HG03039 (cell line): Measurements from ENCODE around the gene SAMD9L.

ENCODE experiments used
- ATAC-seq: cut with Tn5 transposase; IDR thresholded peaks from one replicate; pipeline ENCODE4 v1.9.1; 2021; ENCODE audit warnings: mild to moderate bottlenecking, moderate library complexity; ENCODE audit not compliant: unreplicated experiment

SAMD9L gene

DNA sequence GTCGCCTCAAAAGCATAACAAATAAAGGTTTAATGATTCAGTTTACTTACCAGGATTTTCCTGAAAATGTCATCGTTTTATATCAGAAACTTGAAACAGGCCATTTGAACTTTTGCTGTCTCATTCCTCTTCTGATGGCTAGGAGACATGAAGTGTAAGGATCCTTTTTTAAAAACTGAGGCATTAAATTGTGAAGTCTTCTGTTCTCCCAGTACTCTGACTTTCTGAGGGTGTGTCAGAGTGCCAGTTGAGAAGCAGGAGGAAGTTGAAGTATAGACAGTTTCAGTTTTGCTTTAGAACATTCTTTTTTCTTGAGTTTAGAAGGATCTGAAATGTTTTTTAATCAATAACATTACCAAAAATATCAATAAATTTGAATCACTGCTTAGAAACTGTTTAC lies at the start of gene SAMD9L:
SAMD9L (minus strand) TSS at position 242 of the 400 bp plus-strand sequence. CDS start 12,414 bp downstream, outside the sequence.
- peak; percentile 52 for ATAC-seq

DNA sequence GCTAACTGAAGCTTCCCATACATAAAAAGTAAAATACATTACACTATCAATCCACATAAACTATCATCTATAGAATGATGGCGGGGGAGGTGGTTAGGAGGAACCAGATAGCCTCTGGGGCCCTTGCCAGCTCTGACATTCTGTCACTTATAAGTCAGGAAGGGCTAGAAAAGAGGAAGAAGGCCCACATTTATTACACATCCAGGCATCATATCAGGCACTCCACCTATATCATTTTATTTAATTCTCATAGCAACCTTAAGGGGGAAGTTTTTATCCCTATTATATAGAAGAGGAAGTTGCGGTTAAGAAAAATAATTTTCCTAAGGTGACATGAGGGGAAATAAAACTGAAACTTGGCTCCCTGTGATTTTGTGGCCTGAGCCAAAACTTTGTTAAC lies 48.2 kb upstream of the SAMD9L start:
- no peak for ATAC-seq

DNA sequence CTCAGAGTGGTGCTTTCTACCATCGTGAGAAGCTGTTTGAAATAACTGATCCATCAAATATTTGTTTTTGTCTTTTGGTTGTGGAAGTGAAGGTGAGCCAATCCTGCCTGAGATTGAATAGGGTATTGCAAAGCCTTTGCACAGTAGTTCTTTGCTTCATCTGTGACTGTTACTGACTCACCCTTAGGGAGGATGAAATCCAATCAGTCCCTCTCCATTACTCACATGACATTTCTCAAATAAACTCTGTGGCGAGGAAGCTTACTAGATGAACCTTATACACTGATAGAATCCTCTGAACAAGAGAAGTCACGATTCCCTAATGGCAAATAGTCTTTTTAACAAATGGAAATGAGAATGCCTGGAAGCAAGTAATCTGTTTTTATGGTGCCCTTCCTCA lies 46.2 kb upstream of the SAMD9L start:
- ATAC-seq: no peak

DNA sequence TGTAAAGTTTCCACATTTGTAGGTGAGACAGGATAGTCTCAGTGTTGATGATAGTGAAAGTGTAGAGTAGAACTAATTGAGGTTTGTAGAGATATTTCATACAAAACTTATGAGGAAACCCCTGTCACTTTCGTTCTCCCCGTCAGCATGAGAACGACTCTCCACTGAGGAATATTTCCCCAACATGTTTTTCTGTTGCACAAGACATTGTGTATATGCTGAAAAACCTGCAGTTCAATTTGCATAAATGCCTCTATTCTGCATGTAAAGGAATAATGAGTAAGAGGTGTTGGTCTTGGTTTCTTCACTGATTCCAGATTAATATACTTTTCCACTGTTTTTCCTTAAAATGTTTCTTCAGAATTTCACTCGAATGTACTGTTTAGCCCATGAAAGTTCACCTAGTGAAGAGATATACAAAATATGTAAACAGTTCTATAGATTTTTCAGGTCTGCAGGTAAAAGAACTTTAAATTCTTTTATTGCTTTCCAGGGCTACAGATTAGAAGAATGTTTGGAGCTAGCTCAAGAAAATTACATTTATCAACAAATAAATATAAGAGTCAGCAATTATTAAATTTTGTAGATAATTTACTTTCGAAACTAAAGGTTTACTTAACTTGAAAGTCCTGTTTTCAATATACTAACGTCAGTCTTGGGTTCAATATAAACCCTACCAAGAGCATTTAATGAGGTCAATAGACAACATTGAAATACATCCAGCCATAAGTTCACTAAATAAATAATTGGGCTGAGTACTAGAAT lies 40.9 kb upstream of the SAMD9L start:
- no peak for ATAC-seq

DNA sequence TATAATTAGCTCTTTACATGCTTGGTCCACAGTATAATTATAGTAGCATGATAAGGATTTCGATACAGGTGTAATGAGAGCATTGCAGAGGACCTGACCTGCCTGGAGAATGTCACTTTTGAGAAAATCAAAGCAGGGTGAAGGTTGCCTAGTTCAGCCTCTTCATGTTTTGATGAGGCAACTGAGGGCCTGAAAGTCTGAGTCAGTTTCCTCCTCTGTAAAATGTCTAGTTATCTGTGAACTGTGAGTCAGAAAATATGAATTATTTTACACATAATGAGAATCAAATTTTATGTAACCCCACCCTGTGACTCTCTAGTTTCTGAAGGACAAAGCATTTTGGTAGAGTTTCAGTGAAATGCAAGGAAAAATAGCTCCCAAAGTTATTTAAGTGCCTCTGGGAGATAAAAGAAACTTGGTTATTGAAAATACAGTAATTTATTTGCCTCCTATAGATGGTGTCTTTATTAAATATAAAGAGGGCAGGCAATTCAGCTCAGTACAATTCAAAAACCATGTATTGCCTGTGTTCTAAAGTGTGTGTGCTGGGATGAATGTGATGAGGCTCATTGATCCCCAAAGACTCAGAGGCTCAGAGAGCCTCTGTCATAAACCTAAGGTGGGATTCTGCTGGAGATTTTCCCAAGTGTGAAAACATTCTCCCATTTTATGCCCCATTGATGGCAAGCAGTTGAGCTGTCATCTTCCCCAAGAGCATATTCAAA lies 37.3 kb upstream of the SAMD9L start:
- ATAC-seq: no peak

DNA sequence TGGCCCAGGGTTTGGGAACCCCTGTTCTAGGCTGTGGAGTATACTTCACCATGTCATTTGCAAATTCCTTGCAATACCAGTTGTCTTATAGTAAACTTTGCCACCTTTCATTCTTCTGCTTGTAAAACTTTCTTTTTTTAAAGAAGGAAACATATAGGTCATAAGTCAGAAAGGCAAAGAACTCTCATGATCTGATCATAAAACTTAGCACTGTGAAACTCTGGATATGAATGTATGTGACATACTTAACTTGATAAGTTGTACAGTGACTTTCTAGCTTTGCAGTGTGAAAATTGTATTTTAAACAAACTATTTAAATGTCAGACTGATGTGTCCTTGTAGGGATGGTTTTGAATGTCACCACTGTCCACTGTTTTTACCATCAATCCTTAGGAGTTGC lies 31.0 kb upstream of the SAMD9L start:
- ATAC-seq: no peak

DNA sequence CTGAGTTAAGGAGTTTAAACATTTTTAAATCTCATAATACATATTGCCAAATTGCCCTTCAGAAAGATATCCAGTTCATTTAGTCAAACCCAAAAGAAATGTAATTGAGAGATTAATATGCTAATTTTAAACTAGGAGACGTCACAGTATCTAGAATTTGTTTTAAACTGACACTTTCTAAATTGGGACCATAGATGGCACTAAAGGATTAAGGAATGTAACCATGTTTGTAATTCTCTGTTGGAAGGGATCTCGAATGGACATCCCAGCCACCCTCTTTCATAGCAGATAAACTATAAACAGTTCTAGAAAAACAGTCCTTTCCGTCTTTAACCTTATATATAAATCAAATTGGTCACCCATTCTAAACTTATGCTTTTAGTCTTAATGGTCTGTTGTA lies 30.0 kb upstream of the SAMD9L start:
- ATAC-seq: no peak

DNA sequence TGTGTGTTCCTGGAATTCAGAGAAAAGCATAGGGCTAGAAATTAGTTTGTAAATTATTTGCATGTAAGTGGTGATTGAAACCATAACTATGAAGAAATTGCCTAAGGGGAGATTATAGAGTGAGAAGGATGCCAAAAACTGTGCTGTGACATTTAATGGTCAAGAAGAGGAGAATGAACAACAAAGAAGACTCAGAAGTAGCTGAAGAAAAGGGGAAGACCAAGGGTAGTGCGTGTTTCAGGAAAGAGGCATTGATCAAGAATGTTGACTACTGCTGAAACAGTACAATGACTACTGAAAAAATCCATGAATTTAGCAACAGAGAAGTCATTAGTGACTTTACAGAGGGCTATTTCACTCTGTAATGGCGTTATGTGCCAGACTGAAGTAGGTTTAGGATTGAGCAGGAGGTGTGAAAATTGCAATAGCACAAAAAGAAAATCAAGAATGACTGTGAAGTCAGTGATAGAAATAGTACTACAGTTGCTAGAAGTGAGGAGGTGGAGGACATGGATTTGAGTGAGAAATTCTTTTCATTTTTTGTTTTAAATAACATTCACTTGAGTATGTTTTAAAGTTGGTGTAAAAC lies 28.9 kb upstream of the SAMD9L start:
- ATAC-seq: no peak

DNA sequence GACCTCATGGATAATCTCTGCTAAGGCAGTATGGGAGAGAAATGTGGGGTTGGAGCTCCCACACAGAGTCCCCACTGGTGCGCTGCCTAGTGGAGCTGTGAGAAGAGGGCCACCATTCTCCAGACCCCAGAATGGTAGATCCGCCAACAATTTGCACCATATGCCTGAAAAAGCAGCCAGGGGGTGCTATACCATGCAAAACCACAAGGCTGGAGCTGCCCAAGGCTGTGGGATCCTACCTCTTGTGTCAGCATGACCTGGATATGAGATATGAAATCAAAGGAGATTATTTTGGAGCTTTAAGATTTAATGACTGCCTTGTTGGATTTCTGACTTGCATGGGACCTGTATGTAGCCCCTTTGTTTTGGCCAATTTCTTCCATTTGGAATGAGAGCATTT lies 27.0 kb upstream of the SAMD9L start:
- no peak for ATAC-seq

DNA sequence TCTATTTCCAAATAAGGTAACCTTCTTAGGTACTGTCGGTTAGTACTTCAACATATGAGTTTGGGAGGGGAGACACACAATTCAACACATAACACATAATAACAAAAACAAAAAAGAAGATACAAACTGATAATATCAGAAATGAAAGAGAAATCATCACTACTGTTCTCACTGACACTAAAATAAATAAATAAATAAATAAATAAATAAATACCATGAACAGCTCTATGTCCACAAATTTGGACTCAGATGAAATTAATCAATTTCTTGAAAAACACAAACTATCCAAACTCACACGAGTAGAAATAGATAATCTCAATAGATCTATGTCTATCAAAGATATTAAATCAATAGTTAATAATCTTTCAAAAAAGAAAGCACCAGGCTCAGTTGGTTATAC lies 24.5 kb upstream of the SAMD9L start:
- no peak for ATAC-seq

DNA sequence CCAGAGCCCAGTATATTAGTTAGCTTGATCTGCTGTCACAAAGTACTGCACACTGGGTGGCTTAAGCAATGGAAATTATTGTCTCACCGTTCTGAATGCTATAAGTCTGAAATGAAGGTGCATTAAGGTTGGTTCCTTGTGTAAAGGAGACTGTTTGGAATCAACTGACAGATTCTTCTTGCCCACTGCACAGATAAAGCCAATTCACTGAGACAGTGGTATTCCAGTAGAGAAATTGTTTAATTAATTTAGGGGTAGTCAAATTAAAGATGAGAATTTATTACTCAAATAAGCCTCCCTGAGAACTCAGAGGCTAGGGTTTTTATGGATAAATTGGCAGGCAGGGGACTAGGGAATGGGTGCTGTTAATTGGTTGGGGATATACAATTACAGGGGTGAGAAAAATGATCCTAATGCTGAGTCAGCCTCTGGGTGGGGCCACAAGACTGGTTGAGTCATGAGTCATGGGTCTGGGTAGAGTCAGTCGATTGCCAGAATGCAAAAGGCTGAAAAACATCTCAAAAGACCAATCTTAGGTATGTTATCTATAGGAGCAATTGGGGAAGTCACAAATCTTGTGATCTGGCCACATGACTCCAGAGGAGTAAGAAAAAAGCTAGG lies 23.5 kb upstream of the SAMD9L start:
- ATAC-seq: no peak

DNA sequence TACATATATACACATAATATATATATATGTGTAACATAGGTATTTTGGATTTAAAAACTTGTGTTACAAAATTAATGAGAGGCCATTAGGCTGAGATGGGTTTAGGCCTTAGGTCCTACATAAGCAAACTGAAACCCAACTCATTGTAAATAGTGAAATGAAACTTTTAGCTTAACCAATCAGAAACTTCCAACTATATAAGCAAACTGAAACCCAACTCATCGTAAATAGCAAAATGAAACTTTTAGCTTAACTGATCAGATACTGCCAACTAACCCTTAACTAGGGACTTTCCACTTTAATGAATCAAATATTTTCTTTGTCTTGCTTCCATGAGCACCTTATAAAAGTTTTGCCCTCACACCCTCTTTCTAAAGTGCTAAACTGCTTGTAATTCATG lies 17.3 kb upstream of the SAMD9L start:
- peak; percentile 95 for ATAC-seq

DNA sequence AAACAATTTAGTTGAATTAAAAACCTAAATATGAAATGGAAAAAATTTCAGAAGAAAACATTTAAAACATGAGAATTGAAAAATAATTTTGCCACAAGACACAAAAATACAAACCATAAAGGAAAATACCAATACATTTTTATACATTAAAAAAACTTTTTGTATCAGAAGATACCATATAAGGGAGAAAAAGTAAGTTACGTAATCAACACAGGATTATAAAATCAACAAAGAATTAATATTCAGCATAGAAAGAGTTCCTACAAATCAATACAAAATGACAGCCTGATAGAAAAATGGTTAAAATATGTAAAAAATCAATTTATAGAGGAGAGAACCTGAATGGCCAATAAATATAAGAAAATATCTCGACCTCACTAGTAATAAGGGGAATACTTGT lies 16.6 kb upstream of the SAMD9L start:
- ATAC-seq: no peak

DNA sequence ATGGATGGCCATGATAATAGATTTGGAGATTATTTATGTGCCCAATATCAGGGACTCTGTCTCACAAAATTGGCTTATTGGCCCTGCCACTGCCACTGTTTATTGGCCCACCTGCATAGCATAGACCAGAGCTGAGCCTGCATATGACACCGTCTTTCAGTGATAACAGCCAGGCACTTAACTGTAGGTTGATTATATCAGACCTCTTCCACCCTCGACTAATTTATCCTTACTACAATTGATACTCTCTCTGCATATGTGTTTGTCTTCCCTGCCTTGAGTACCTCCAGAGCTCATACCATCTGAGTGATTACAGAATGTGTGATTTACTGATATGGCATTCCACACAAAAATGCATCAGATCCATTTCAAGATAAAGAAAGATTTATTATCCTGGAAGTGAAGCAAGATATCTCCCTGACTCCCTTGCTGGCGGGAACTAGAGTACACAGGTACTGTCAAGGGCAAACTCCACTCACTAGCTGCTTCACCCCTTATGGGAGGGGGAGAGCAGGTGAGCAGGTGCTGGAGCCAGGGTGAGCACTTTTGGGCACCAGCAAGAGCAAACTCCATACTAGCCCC lies 13.1 kb upstream of the SAMD9L start:
- no peak for ATAC-seq

DNA sequence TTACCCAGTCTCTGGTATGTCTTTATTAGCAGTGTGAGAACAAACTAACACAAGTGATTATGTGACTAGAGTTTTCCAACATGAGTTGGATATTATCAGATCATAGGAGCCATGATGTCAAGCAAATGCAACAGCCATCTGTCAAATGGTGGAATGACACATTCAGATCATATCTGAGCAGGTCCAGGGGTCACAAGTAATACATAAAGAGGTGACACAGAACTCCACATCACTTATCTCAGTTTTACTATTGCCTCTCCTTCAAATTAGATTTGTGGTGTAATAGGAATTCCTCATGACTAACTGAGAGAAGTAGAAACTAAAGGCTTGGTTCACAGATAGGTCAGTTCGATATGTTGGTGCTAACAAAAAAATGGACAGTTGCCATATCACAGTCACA lies 12.2 kb upstream of the SAMD9L start:
- no peak for ATAC-seq

DNA sequence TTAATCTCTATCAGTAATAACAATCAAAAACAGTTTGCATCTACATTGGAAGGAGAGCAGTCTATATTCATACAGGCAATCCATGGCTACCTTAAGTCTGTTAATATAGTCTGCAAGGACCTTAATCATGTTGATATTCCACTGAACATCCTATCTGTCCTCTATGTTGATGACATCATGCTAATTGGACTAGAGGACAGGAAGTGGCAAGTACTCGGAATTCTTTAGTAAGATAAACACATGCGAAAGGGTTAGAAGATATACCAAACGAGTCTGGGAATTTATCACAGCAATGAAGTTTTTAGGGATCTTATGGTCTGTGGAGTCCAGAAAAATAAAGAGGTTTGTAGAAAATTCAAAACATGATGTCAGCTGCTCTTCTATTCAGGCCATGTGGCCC lies 11.3 kb upstream of the SAMD9L start:
- ATAC-seq: no peak

DNA sequence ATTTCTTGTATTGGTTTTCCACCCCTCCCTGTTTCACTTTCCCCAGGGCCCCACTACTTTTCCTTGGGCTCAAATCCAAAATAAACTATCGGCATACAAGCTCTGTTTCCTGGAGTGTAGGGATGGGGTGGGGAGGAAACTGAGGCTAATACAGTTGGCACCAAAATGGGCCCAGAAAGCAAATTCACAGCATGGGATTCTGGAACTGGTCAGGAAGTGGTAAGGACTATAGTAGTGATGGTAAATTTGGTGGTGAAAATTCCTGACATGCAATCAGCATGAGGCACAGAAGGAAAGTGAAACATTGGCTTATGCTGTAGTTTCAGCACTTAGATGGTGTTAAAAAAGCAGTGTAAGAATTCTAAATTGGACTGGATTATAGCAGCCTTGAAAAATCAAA lies 8.7 kb upstream of the SAMD9L start:
- no peak for ATAC-seq

DNA sequence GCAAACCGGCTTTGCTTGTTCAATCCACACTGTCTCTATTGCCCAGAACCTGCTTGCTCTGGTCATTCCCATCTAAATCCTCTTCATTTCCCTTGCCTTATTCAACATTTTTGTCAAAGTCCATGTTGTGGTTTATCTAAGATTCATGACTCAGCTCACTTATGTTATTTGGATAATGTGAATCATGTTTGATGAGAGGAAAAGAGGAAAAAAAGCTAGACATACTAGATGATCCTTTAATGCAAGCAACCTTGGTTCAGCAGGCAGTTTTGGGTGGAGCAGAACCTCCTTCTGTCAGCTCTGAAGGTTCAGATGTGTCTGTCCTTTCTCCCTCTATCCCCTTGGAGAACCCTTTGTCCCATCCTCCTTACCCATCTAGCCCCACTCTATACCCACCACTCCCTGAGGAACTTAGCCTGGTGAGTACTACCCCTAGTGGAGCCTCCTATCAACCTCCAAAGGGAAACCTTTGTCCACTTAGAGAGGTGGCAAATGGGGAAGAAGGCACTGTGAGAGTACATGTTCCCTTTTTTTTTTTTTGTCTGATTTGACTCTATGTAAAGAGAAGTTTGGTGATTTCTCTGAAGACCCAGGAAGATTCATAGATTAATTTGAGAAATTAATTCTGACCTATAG lies 2.1 kb upstream of the SAMD9L start:
- no peak for ATAC-seq

DNA sequence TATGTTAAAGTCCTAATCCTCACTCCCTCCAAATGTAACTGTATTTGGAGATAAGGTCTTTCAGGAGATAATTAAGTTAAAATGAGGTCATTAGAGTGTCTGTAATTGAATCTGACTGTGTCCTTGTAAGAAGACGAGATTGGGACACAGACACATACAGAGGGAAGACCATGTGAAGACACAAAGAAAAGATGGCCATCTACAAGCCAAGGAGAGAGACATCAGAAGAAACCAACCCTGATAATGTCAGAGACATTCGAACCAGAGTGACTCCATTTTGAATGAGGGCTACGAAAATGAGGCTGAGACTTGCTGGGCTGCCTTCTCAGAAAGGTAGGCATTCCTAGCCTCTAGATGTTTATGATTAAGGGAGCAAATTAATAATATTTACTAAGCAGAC lies 542 bp upstream of the SAMD9L start:
- no peak for ATAC-seq

DNA sequence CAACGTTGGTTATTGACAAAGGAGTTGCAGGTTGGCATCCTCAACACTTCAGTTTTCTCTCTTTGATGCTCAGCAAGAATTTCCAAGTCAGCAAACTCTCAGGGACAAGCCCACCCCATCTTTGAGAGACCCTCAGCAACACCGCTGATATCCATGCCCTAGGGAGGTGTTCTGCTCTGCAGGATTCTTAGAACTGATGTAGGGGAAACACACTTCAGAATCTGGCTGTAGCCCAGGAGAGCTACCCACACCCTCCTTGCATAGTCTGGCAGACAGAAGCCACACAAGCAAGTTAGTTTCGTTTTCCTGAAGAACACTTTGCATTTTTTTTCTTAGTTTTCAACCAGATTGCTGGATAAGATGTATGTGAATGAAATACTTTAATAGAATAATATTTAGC lies 822 bp downstream of the SAMD9L start:
- peak; percentile 84 for ATAC-seq
